Measurements from ENCODE around the gene SLC25A18. TPM values are rescaled to one million over a fixed set of nuclear protein-coding genes. Genes with fewer than 3 reads are reported as not detected.

SLC25A18 gene
- total RNA-seq, 4 donors from 2014 or later: 0.26 to 3.1 (median 0.80) TPM

- Histone ChIP-seq H3K9me3 (no peaks in the 10 kb centered on the region), H3K27me3 (no peaks in the 10 kb centered on the region), H3K27ac (peak overlapping the region; percentile 84), H3K36me3 (no peaks in the 10 kb centered on the region), H3K4me1 (peaks cover 34% of the 10 kb centered on the region), H3K4me3 (peak overlapping the region; percentile 36)
- peak; percentile 89 to 93 for DNase-seq (ENCODE audit: low spot score in 2 of 2)
- WGBS: 26% methylated on average over 21 of the region's 21 CpGs
- TF ChIP-seq POLR2AphosphoS5 (IDR thresholded peaks at IDR 0.05) (peak in 2 of 3 donors; percentile 81 to 84), EP300 (IDR thresholded peaks at IDR 0.05) (peak; percentile 100), CTCF (IDR thresholded peaks at IDR 0.05) (no peak)
Observed at GRCh38 chr22:17570851-17571631, 7.7 kb downstream of the SLC25A18 start.

GRCh38 chr22:17575151-17575550, 11.9 kb downstream of the SLC25A18 start:
- TF ChIP-seq EP300 (IDR thresholded peaks at IDR 0.05) (no peak), CTCF (IDR thresholded peaks at IDR 0.05) (no peak), POLR2A (IDR thresholded peaks at IDR 0.05) (no peak), POLR2AphosphoS5 (IDR thresholded peaks at IDR 0.05) (no peak)
- Histone ChIP-seq H3K27ac (no peak overlapping the region), H3K9me3 (no peaks in the 10 kb centered on the region), H3K4me3 (no peak overlapping the region), H3K27me3 (no peaks in the 10 kb centered on the region), H3K4me1 (peaks cover 45% of the 10 kb centered on the region), H3K36me3 (no peaks in the 10 kb centered on the region)
- no peak for DNase-seq (ENCODE audit: low spot score in 2 of 2)
- 87% methylated on average over 5 of the region's 5 CpGs for WGBS

GRCh38 chr22:17575681-17576080, 12.4 kb downstream of the SLC25A18 start:
- TF ChIP-seq POLR2AphosphoS5 (IDR thresholded peaks at IDR 0.05): no peak
- no peak for TF ChIP-seq EP300 (IDR thresholded peaks at IDR 0.05)
- TF ChIP-seq CTCF (IDR thresholded peaks at IDR 0.05): no peak
- TF ChIP-seq POLR2A (IDR thresholded peaks at IDR 0.05): no peak
- 75% methylated on average over 4 of the region's 4 CpGs for WGBS
- Histone ChIP-seq H3K4me3 (no peak overlapping the region), H3K9me3 (no peaks in the 10 kb centered on the region), H3K27ac (peak overlapping the region; percentile 72), H3K36me3 (no peaks in the 10 kb centered on the region), H3K27me3 (no peaks in the 10 kb centered on the region), H3K4me1 (peaks cover 40% of the 10 kb centered on the region)
- DNase-seq (ENCODE audit: low spot score in 2 of 2): no peak

- Histone ChIP-seq H3K4me1 (peaks cover 33% of the 10 kb centered on the region), H3K27me3 (no peaks in the 10 kb centered on the region), H3K9me3 (no peaks in the 10 kb centered on the region), H3K27ac (peak overlapping the region; percentile 72), H3K36me3 (no peaks in the 10 kb centered on the region), H3K4me3 (no peak overlapping the region)
- 23% methylated on average over 4 of the region's 6 CpGs for WGBS
- no peak for TF ChIP-seq EP300 (IDR thresholded peaks at IDR 0.05)
- no peak for TF ChIP-seq CTCF (IDR thresholded peaks at IDR 0.05)
- no peak for TF ChIP-seq POLR2A (IDR thresholded peaks at IDR 0.05)
- peak in 1 of 3 donors; percentile 43 for TF ChIP-seq POLR2AphosphoS5 (IDR thresholded peaks at IDR 0.05)
- DNase-seq (ENCODE audit: low spot score in 2 of 2): no peak
Observed at GRCh38 chr22:17576470-17576869, 13.2 kb downstream of the SLC25A18 start.

- DNase-seq (ENCODE audit: low spot score in 2 of 2): peak in 1 of 2 donors; percentile 87
- peaks cover 25% of the 10 kb centered on the region for H3K4me1 ChIP-seq
Observed at GRCh38 chr22:17578136-17578754, 14.9 kb downstream of the SLC25A18 start.

More at GRCh38 chr22:17578136-17578754, 14.9 kb downstream of the SLC25A18 start:
- H3K4me3 ChIP-seq: no peak overlapping the region
- H3K36me3 ChIP-seq: no peaks in the 10 kb centered on the region
- peak in 1 of 3 donors; percentile 27 for TF ChIP-seq POLR2AphosphoS5 (IDR thresholded peaks at IDR 0.05)
- no peak for TF ChIP-seq EP300 (IDR thresholded peaks at IDR 0.05)
- WGBS: 77% methylated on average over 11 of the region's 11 CpGs
- no peaks in the 10 kb centered on the region for H3K9me3 ChIP-seq
- H3K27ac ChIP-seq: peak overlapping the region; percentile 57
- no peaks in the 10 kb centered on the region for H3K27me3 ChIP-seq
